ENCODE results near the gene RAB8B. TPM values are rescaled to one million over a fixed set of nuclear protein-coding genes. Genes with fewer than 3 reads are reported as not detected.
"Not testable (repeated sequence)": the region's sequence is repeated elsewhere in the genome, so short reads cannot be mapped to it uniquely, and the experiment has no call there.

Gene RAB8B
- total and polyA plus RNA-seq, 10 of the 15 experiments (the other 5 are each of a cell fraction or from before 2014, with no cell fraction given), result 17.8 to 104 (median 65.1) TPM

DNA sequence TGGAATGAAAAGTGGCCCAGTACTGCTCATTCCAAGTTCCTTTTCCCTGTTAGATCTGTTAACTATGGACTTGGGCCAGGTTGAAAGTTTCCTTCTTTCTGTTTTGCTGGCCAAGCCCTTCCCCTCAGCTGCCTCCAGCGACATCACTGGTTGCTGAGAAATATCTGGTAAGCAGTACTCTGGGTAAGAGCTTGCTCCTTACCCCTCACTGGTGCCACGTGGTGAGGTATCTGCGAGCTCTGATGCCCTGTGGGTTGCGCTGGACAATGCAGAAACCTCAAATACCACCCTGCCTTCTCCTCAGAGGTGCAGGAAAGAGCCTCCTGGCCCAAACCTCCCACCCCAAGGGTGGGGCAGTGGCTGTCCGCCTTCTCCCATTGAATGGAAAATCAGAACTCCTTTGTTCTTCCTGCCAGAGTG lies 45.1 kb downstream of the RAB8B start:
- Histone ChIP-seq H3K4me2 (ENCODE audit: control insufficient read depth, insufficient read depth) (no peak overlapping the region), H3K27me3 (replicated peaks in 1 of 2; ENCODE audit: control insufficient read depth in 2 of 2, insufficient read depth in 2 of 2, low read length in 1 of 2) (no peaks in the 10 kb centered on the region), H4K20me1 (ENCODE audit: control insufficient read depth, insufficient read depth) (no peaks in the 10 kb centered on the region), H3K27ac (ENCODE audit: control insufficient read depth, insufficient read depth) (no peak overlapping the region), H3K36me3 (ENCODE audit: control insufficient read depth in 2 of 2, insufficient read depth in 2 of 2, low read length in 1 of 2) (no peaks in the 10 kb centered on the region; a peak in 2 of 4 replicates), H3K79me2 (ENCODE audit: control insufficient read depth, insufficient read depth, low read length) (peaks cover 43% of the 10 kb centered on the region), H3K4me1 (ENCODE audit: control insufficient read depth, insufficient read depth, low read length) (peaks cover 29% of the 10 kb centered on the region), H3K9me3 (replicated peaks; ENCODE audit: control insufficient read depth, insufficient read depth, low read length) (no peaks in the 10 kb centered on the region), H3K4me3 (no peak overlapping the region), H3K9ac (ENCODE audit: control insufficient read depth, insufficient read depth, low read length) (no peak overlapping the region), H2AFZ (ENCODE audit: control insufficient read depth, low read depth, low read length) (no peak overlapping the region)
- intact Hi-C loops (cut with micrococcal nuclease; ENCODE audit: unreplicated experiment) (no loop called here), in situ Hi-C loops (cut with MboI) (no loop called here)
- FAIRE-seq (no peak), ATAC-seq (peak; percentile 43), DNase-seq (ENCODE audit: low read depth, low spot score) (no peak)
- ChIA-PET POLR2A (no interaction called here), RAD21 (ENCODE audit: unreplicated experiment) (interaction anchor here (4.9 kb wide), 1 partner anchor 41 kb away, joined by 38 read pairs; no protein-coding TSS in a partner anchor), SMC1A (ENCODE audit: uncharacterized antibody, unreplicated experiment) (interaction anchor here (1.5 to 8.2 kb wide), 2 partner anchors 30 to 40 kb away, joined by 4 to 88 read pairs; no protein-coding TSS in a partner anchor), CTCF (no interaction called here)
- no TSS peak for BruUV-seq (replicated peaks)
- peak; percentile 39; the same call in 1 of the 2 replicates for TF ChIP-seq CREM (IDR thresholded peaks at IDR 0.05; ENCODE audit: low read depth)
- peak; percentile 80 for TF ChIP-seq RFX5 (IDR thresholded peaks at IDR 0.05; ENCODE audit: low read depth, low read length)
- TF ChIP-seq, protein P1, sequence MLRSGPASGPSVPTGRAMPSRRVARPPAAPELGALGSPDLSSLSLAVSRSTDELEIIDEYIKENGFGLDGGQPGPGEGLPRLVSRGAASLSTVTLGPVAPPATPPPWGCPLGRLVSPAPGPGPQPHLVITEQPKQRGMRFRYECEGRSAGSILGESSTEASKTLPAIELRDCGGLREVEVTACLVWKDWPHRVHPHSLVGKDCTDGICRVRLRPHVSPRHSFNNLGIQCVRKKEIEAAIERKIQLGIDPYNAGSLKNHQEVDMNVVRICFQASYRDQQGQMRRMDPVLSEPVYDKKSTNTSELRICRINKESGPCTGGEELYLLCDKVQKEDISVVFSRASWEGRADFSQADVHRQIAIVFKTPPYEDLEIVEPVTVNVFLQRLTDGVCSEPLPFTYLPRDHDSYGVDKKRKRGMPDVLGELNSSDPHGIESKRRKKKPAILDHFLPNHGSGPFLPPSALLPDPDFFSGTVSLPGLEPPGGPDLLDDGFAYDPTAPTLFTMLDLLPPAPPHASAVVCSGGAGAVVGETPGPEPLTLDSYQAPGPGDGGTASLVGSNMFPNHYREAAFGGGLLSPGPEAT (IDR thresholded peaks at IDR 0.05; ENCODE audit: low read depth), result no peak
- TF ChIP-seq CREB1 (IDR thresholded peaks at IDR 0.05; ENCODE audit: low read depth), result peak; percentile 40; the same call in 1 of the 2 replicates
- 64% methylated on average over 5 of the region's 5 CpGs for WGBS (ENCODE audit: insufficient coverage, insufficient replicate concordance, low lambda C conversion rate, missing lambda C conversion rate)

DNA sequence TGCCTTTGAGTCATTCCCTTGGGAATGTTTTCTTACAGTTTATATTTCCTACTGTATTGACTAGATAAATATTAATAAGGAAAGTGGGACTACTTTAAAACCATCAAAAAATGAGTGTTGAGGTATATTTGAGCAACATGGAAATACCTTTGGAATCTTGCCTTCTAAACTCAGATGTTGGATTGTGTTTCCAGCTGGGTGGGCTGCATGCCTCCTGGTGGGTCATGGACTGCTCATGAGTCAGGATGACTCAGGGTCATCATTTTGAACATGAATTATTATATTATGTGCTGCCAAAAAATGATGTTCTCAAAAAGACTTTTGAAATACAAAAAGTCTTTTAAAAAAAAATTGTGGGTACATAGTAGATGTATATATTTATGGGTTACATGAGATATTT lies 46.9 kb downstream of the RAB8B start:
- Histone ChIP-seq H3K4me2 (ENCODE audit: control insufficient read depth, insufficient read depth) (no peak overlapping the region), H3K27ac (ENCODE audit: control insufficient read depth, insufficient read depth) (no peak overlapping the region), H3K36me3 (ENCODE audit: control insufficient read depth in 2 of 2, insufficient read depth in 2 of 2, low read length in 1 of 2) (peaks cover 0 to 4% of the 10 kb centered on the region in 2 experiments; a peak in 2 of 4 replicates), H3K4me1 (ENCODE audit: control insufficient read depth, insufficient read depth, low read length) (peaks cover 29% of the 10 kb centered on the region), H3K9ac (ENCODE audit: control insufficient read depth, insufficient read depth, low read length) (no peak overlapping the region), H3K27me3 (replicated peaks in 1 of 2; ENCODE audit: control insufficient read depth in 2 of 2, insufficient read depth in 2 of 2, low read length in 1 of 2) (no peaks in the 10 kb centered on the region), H2AFZ (ENCODE audit: control insufficient read depth, low read depth, low read length) (no peak overlapping the region), H3K4me3 (no peak overlapping the region), H3K79me2 (ENCODE audit: control insufficient read depth, insufficient read depth, low read length) (peaks cover 51% of the 10 kb centered on the region), H3K9me3 (replicated peaks; ENCODE audit: control insufficient read depth, insufficient read depth, low read length) (no peaks in the 10 kb centered on the region), H4K20me1 (ENCODE audit: control insufficient read depth, insufficient read depth) (no peaks in the 10 kb centered on the region)
- no peak for TF ChIP-seq POLR2AphosphoS2 (IDR thresholded peaks at IDR 0.05; ENCODE audit: low read depth, low read length)
- peak; percentile 44; the same call in 1 of the 2 replicates for TF ChIP-seq JUNB (IDR thresholded peaks at IDR 0.05)
- ChIA-PET RAD21 (ENCODE audit: unreplicated experiment) (no interaction called here), POLR2A (no interaction called here), SMC1A (ENCODE audit: uncharacterized antibody, unreplicated experiment) (interaction anchor here (1.6 to 4.7 kb wide), 4 partner anchors 19 to 42 kb away, joined by 8 to 60 read pairs (median 16); no protein-coding TSS in a partner anchor), CTCF (interaction anchor here (1.1 to 2.4 kb wide), 2 partner anchors 18 to 22 kb away, joined by 3 to 12 read pairs; no protein-coding TSS in a partner anchor)
- ATAC-seq (no peak), DNase-seq (ENCODE audit: low read depth, low spot score) (no peak), FAIRE-seq (no peak)
- intact Hi-C loops (cut with micrococcal nuclease; ENCODE audit: unreplicated experiment), result loop anchor here (5.0 kb wide), 1 partner anchor 44 kb away; no protein-coding TSS in a partner anchor
- in situ Hi-C loops (cut with MboI), result no loop called here
- no TSS peak for BruUV-seq (replicated peaks)

DNA sequence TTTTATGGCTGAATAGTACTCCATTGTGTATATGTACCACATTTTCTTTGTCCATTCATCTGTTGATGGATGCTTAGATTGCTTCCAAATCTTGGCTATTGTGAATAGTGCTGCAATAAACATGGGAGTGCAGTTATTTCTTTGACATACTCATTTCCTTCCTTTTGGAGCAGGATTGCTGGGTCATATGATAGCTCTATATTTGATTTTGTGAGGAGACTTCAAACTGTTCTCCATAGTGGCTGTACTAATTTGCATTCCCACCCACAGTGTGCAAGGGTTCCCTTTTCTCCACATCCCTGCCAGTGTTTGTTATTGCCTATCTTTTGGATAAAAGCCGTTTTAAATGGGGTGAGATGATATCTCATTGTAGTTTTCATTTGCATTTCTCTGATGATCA lies 47.7 kb downstream of the RAB8B start:
- CTCF ChIA-PET, result interaction anchor here (0.6 to 2.4 kb wide), 5 partner anchors 8 to 189 kb away, joined by 3 to 12 read pairs (median 4); no protein-coding TSS in a partner anchor
- H3K4me3 ChIP-seq; H3K9ac ChIP-seq (ENCODE audit: control insufficient read depth, insufficient read depth, low read length); H3K27me3 ChIP-seq (replicated peaks in 1 of 2; ENCODE audit: control insufficient read depth in 2 of 2, insufficient read depth in 2 of 2, low read length in 1 of 2); DNase-seq (ENCODE audit: low read depth, low spot score); FAIRE-seq; H3K4me2 ChIP-seq (ENCODE audit: control insufficient read depth, insufficient read depth); H3K36me3 ChIP-seq (ENCODE audit: control insufficient read depth in 2 of 2, insufficient read depth in 2 of 2, low read length in 1 of 2); H4K20me1 ChIP-seq (ENCODE audit: control insufficient read depth, insufficient read depth); BruUV-seq (replicated peaks); ATAC-seq; in situ Hi-C loops (cut with MboI); H3K9me3 ChIP-seq (replicated peaks; ENCODE audit: control insufficient read depth, insufficient read depth, low read length); H3K27ac ChIP-seq (ENCODE audit: control insufficient read depth, insufficient read depth); H2AFZ ChIP-seq (ENCODE audit: control insufficient read depth, low read depth, low read length): not testable (repeated sequence)
- H3K79me2 ChIP-seq (ENCODE audit: control insufficient read depth, insufficient read depth, low read length), result peaks cover 52% of the 10 kb centered on the region
- H3K4me1 ChIP-seq (ENCODE audit: control insufficient read depth, insufficient read depth, low read length), result peaks cover 29% of the 10 kb centered on the region
- 93% methylated on average over 1 of the region's 1 CpG for WGBS (ENCODE audit: insufficient coverage, insufficient replicate concordance, low lambda C conversion rate, missing lambda C conversion rate)
- RAD21 ChIA-PET (ENCODE audit: unreplicated experiment), result interaction anchor here (1.0 kb wide), 1 partner anchor 42 kb away, joined by 3 read pairs; no protein-coding TSS in a partner anchor
- POLR2A ChIA-PET, result interaction anchor here (0.7 to 2.8 kb wide), 3 partner anchors 12 to 42 kb away, joined by 3 to 14 read pairs (median 4); no protein-coding TSS in a partner anchor
- SMC1A ChIA-PET (ENCODE audit: uncharacterized antibody, unreplicated experiment), result interaction anchor here (0.9 to 4.7 kb wide), 8 partner anchors 8 to 190 kb away, joined by 3 to 60 read pairs (median 12); no protein-coding TSS in a partner anchor
- intact Hi-C loops (cut with micrococcal nuclease; ENCODE audit: unreplicated experiment), result loop anchor here (5.0 kb wide), 1 partner anchor 45 kb away; no protein-coding TSS in a partner anchor

Data from GM12878 (cell line).